Mucosa of descending colon (tissue), 3 donors: ENCODE results near the gene PTTG1IP. TPM values are rescaled to one million over a fixed set of nuclear protein-coding genes. Genes with fewer than 3 reads are reported as not detected.

Source experiments
- ATAC-seq: fragments of 200-7000 bp; cut with Tn5 transposase; one replicate; pipeline ENCODE4 v1.9.1; 2020; ENCODE audit warnings: mild to moderate bottlenecking, moderate library complexity
- DNase-seq, 3 donors: peaks; one replicate each; pipeline ENCODE4 v3.0.0-alpha.2; 2020
- H3K36me3 ChIP-seq: fragments of 200-600 bp; one replicate; pipeline ENCODE4 v1.8.0; 2021; ENCODE audit warnings: low read depth, mild to moderate bottlenecking
- H3K4me1 ChIP-seq: fragments of 200-600 bp; one replicate; pipeline ENCODE4 v1.8.0; 2021; ENCODE audit warnings: low read depth, mild to moderate bottlenecking
- H3K4me3 ChIP-seq: fragments of 200-600 bp; one replicate; pipeline ENCODE4 v1.8.0; 2021; ENCODE audit warnings: mild to moderate bottlenecking
- H3K9me3 ChIP-seq: fragments of 200-600 bp; one replicate; pipeline ENCODE4 v1.8.0; 2021; ENCODE audit warnings: mild to moderate bottlenecking
- CTCF ChIP-seq: fragments of 200-600 bp; IDR thresholded peaks from one replicate; pipeline ENCODE4 v1.8.0; 2022; ENCODE audit warnings: antibody characterized with exemption, mild to moderate bottlenecking
- intact Hi-C, 2 donors: fragments of 100-400 bp; cut with DNase I in 1 of 2; cut with micrococcal nuclease in 1 of 2; formaldehyde crosslinking; loops; one replicate each; pipeline versions ENCODE4 v1.11.0 to v1.11.1; 2022; cut with DNase I, micrococcal nuclease
- total RNA-seq, 3 donors: library from RNA; stranded (reverse); fragmentation: NEBNext Ultra II Directional in 2 of 3; extraction: Animal tissue kit (Norgen Biotek cat#: 25700) in 2 of 3; gene quantifications; one replicate each; pipeline versions ENCODE4 v1.2.1 to v1.2.4, GENCODE V29; 2021 to 2023
- donor health status: DM: no; HTN: no; CAD: no; lungs with moderate emphysema.
- donor health status: DM: no; HTN: no; CAD: no.
- donor health status: DM: no; HTN: yes; CAD: no.

The PTTG1IP gene
- total RNA-seq, 3 donors from 2014 or later = 202 to 391 (median 286) TPM

GRCh38 chr21:44887807-44888580, 14.5 kb upstream of the PTTG1IP start:
- DNase-seq (peak in 1 of 3 donors; percentile 49), ATAC-seq (no peak)
- TF ChIP-seq CTCF = no peak
- Histone ChIP-seq H3K9me3 (no peaks in the 10 kb centered on the region), H3K4me3 (no peak overlapping the region), H3K36me3 (no peaks in the 10 kb centered on the region), H3K4me1 (no peaks in the 10 kb centered on the region)
- intact Hi-C loops = no loop called here

GRCh38 chr21:44887126-44887806, 13.8 kb upstream of the PTTG1IP start:
- no peak for ATAC-seq
- intact Hi-C loops = no loop called here

GRCh38 chr21:44886113-44887075, 12.9 kb upstream of the PTTG1IP start:
- H3K36me3 ChIP-seq = no peaks in the 10 kb centered on the region
- intact Hi-C loops = no loop called here
- no peaks in the 10 kb centered on the region for H3K9me3 ChIP-seq
- H3K4me3 ChIP-seq = no peak overlapping the region
- no peak for ATAC-seq
- TF ChIP-seq CTCF = no peak
- peaks cover 2% of the 10 kb centered on the region for H3K4me1 ChIP-seq
- peak in 1 of 3 donors; percentile 41 for DNase-seq

More at GRCh38 chr21:44887126-44887806, 13.8 kb upstream of the PTTG1IP start:
- Histone ChIP-seq H3K36me3 (no peaks in the 10 kb centered on the region), H3K4me3 (no peak overlapping the region), H3K9me3 (no peaks in the 10 kb centered on the region), H3K4me1 (peaks cover 2% of the 10 kb centered on the region)
- DNase-seq = peak in 1 of 3 donors; percentile 43
- no peak for TF ChIP-seq CTCF

- TF ChIP-seq CTCF = no peak
- peaks cover 2% of the 10 kb centered on the region for H3K4me1 ChIP-seq
- no peaks in the 10 kb centered on the region for H3K9me3 ChIP-seq
- no peak for ATAC-seq
- DNase-seq = peak in 1 of 3 donors; percentile 19
- H3K36me3 ChIP-seq = no peaks in the 10 kb centered on the region
- H3K4me3 ChIP-seq = no peak overlapping the region
- intact Hi-C loops = no loop called here
Measured at GRCh38 chr21:44885615-44886014, 12.1 kb upstream of the PTTG1IP start.

- DNase-seq = peak in 1 of 3 donors; percentile 41
- intact Hi-C loops = no loop called here
- H3K4me3 ChIP-seq = no peak overlapping the region
- ATAC-seq = no peak
- H3K9me3 ChIP-seq = no peaks in the 10 kb centered on the region
- peaks cover 2% of the 10 kb centered on the region for H3K4me1 ChIP-seq
- no peak for TF ChIP-seq CTCF
- H3K36me3 ChIP-seq = no peaks in the 10 kb centered on the region
Measured at GRCh38 chr21:44884097-44884496, 10.6 kb upstream of the PTTG1IP start.
